Brain microvascular endothelial cell (primary cell): ENCODE data around the gene MBTPS1.

Source experiments
- DNase-seq: peaks from one replicate; pipeline ENCODE4 v3.0.0-alpha.2; 2020
- H3K27ac ChIP-seq: fragments of 250-450 bp; sonication (Bioruptor Pico); 2 replicates; pipeline ENCODE4 v1.5.1; 2020; ENCODE audit warnings: mild to moderate bottlenecking, moderate library complexity
- H3K27me3 ChIP-seq: fragments of 250-450 bp; sonication (Bioruptor Pico); replicated peaks from 2 replicates; pipeline ENCODE4 v1.5.1; 2020; ENCODE audit warnings: mild to moderate bottlenecking
- H3K36me3 ChIP-seq: fragments of 250-450 bp; sonication (Bioruptor Pico); replicated peaks from 2 replicates; pipeline ENCODE4 v1.5.1; 2020; ENCODE audit warnings: mild to moderate bottlenecking
- H3K4me3 ChIP-seq: 2 replicates; pipeline ENCODE4 v1.5.1; 2011; ENCODE audit warnings: low read depth, mild to moderate bottlenecking, control low read depth, low read length, moderate library complexity
- CTCF ChIP-seq: IDR thresholded peaks from 2 replicates; pipeline ENCODE4 v1.5.1; 2011; ENCODE audit warnings: low read depth, mild to moderate bottlenecking, moderate library complexity, low read length, control low read depth, inconsistent platforms; ENCODE audit errors: missing control alignments
- in situ Hi-C: cut with HindIII; loops from 2 replicates; pipeline ENCODE4 v1.10.0; 2017; ENCODE audit warnings: low sequenced_read_pairs, low pct_ligation_motif_present

Gene MBTPS1

GRCh38 chr16:84040823-84041820, 75.6 kb downstream of the MBTPS1 start:
- in situ Hi-C loops: no loop called here
- Histone ChIP-seq H3K27ac (no peak overlapping the region), H3K36me3 (no peaks in the 10 kb centered on the region), H3K27me3 (peaks cover 29% of the 10 kb centered on the region), H3K4me3 (no peak overlapping the region)
- no peak for DNase-seq
- no peak for TF ChIP-seq CTCF

- TF ChIP-seq CTCF: no peak
- no peak for DNase-seq
- Histone ChIP-seq H3K27ac (no peak overlapping the region), H3K36me3 (no peaks in the 10 kb centered on the region), H3K4me3 (no peak overlapping the region), H3K27me3 (peaks cover 29% of the 10 kb centered on the region)
- in situ Hi-C loops: no loop called here
Observed at GRCh38 chr16:84040226-84040822, 76.4 kb downstream of the MBTPS1 start.

- TF ChIP-seq CTCF: no peak
- DNase-seq: no peak
- H3K27me3 ChIP-seq: peaks cover 29% of the 10 kb centered on the region
- no peak overlapping the region for H3K4me3 ChIP-seq
- in situ Hi-C loops: no loop called here
- no peak overlapping the region for H3K27ac ChIP-seq
- H3K36me3 ChIP-seq: no peaks in the 10 kb centered on the region
Observed at GRCh38 chr16:84039696-84040095, 77.0 kb downstream of the MBTPS1 start.

GRCh38 chr16:84038469-84038868, 78.3 kb downstream of the MBTPS1 start:
- in situ Hi-C loops: no loop called here
- TF ChIP-seq CTCF: no peak
- Histone ChIP-seq H3K27me3 (peaks cover 22% of the 10 kb centered on the region), H3K27ac (no peak overlapping the region), H3K36me3 (no peaks in the 10 kb centered on the region), H3K4me3 (no peak overlapping the region)
- DNase-seq: no peak

GRCh38 chr16:84036982-84037425, 79.7 kb downstream of the MBTPS1 start:
- Histone ChIP-seq H3K36me3 (no peaks in the 10 kb centered on the region), H3K27ac (no peak overlapping the region), H3K4me3 (no peak overlapping the region), H3K27me3 (peaks cover 19% of the 10 kb centered on the region)
- in situ Hi-C loops: no loop called here
- no peak for DNase-seq
- TF ChIP-seq CTCF: no peak
